Stimulated activated CD4-positive, alpha-beta T cell treated with anti-CD3 and anti-CD28 coated beads, TNF-alpha, amount 100 ng/mL, for 4 hours (primary cell): ENCODE results near the gene FGF3.
"Not testable (repeated sequence)": the region's sequence is repeated elsewhere in the genome, so short reads cannot be mapped to it uniquely, and the experiment has no call there.

ENCODE experiments used
- DNase-seq, 3 experiments: peaks; one replicate each; pipeline ENCODE4 v3.0.0-alpha.2; 2020; ENCODE audit warnings: low read depth in 3 of 3

FGF3 gene

GRCh38 chr11:69773626-69774353, 45.4 kb downstream of the FGF3 start:
- DNase-seq, result no peak

GRCh38 chr11:69771466-69771865, 47.8 kb downstream of the FGF3 start:
- no peak for DNase-seq

DNA sequence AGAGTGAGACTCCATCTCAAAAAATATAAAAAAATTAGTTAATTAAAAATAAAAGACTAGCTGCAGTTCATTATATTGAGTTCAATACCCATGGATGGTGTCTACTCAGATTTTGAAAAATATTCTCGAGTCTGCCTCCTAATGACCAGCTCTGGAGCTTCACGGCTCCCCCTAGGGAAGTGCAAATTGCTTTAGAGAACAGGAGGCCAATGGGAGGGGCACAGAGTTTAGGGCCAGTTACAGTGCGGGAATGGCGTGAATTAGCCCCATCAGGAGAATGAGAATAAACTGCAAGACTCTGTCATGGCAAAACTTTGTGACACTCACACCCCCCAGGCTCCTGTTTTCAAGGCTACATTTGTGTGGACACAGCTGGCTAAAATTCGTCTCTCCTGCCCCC, 48.7 kb downstream of the FGF3 start:
- no peak for DNase-seq

- DNase-seq, result no peak
These were observed 53.7 kb downstream of the FGF3 start for GRCh38 chr11:69765498-69765995.

DNA sequence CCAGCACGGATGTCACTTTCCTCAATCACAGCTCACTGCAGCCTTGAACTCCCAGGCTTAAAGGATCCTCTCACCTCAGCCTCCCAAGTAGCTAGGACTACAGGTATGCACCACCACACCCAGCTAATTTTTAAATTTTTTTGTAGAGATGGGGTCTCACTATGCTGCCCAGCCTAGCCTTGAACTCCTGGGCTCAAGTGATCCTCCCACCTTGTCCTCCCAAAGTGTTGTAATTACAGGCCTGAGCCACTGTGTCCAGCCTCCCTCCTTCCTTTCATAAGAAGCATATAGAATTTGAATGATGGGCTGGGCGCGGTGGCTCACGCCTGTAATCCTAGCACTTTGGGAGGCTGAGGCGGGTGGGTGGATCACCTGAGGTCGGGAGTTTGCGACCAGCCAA, 54.3 kb downstream of the FGF3 start:
- not testable (repeated sequence) for DNase-seq

DNA sequence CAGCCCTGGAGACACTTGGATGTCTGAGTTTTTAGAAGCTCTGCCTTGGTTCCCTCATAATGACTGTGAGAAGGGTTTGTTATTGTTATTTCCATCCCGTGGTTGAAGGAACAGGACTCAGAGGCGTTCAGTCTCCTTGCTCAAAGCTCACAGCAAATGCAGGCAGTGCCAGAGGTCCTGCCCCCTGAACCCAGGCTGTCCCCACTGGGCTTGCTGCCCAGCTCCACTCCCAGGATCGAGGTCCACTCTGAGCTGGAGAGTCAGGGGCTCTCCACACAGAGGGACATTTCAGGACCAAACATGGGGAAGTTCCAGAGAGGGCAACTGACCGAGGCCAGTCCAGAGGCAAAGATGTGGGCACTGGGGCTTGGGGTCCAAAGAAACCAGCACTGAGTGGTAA, 58.9 kb downstream of the FGF3 start:
- no peak for DNase-seq
